ENCODE results near the gene ISCA2.

The ISCA2 gene

GRCh38 chr14:74483321-74483720, 10.2 kb upstream of the ISCA2 start:
- DNase-seq (ENCODE audit: low read depth) = peak; percentile 55

GRCh38 chr14:74486164-74486563, 7.4 kb upstream of the ISCA2 start:
- no peak for DNase-seq (ENCODE audit: low read depth)

- peak; percentile 74 for DNase-seq (ENCODE audit: low read depth)
These were observed 4.7 kb upstream of the ISCA2 start for GRCh38 chr14:74488786-74489397.

GRCh38 chr14:74490486-74490885, 3.1 kb upstream of the ISCA2 start:
- no peak for DNase-seq (ENCODE audit: low read depth)

GRCh38 chr14:74491956-74492775, 1.4 kb upstream of the ISCA2 start:
- DNase-seq (ENCODE audit: low read depth) = peak; percentile 59

GRCh38 chr14:74492776-74493342, 706 bp upstream of the ISCA2 start, which contains the start of gene NPC2:
Gene NPC2 (minus strand): TSS chr14:74493305. CDS start chr14:74493274, 31 bp downstream.
- no peak for DNase-seq (ENCODE audit: low read depth)

- DNase-seq (ENCODE audit: low read depth) = peak; percentile 35
These were observed 1.8 kb downstream of the ISCA2 start for GRCh38 chr14:74495356-74495755.

GRCh38 chr14:74500417-74501134, 7.0 kb downstream of the ISCA2 start:
- DNase-seq (ENCODE audit: low read depth) = no peak

- DNase-seq (ENCODE audit: low read depth) = peak; percentile 77
These were observed 7.6 kb downstream of the ISCA2 start for GRCh38 chr14:74501135-74501614.

- no peak for DNase-seq (ENCODE audit: low read depth)
These were observed 8.1 kb downstream of the ISCA2 start for GRCh38 chr14:74501691-74502090.

- DNase-seq (ENCODE audit: low read depth) = peak; percentile 50
These were observed 8.9 kb downstream of the ISCA2 start for GRCh38 chr14:74502236-74503019.

- no peak for DNase-seq (ENCODE audit: low read depth)
These were observed 9.8 kb downstream of the ISCA2 start for GRCh38 chr14:74503291-74503937.

- DNase-seq (ENCODE audit: low read depth) = no peak
These were observed 10.4 kb downstream of the ISCA2 start for GRCh38 chr14:74503938-74504335.

- no peak for DNase-seq (ENCODE audit: low read depth)
These were observed 10.8 kb downstream of the ISCA2 start for GRCh38 chr14:74504412-74504811.

- no peak for DNase-seq (ENCODE audit: low read depth)
These were observed 11.5 kb downstream of the ISCA2 start for GRCh38 chr14:74504874-74505720.

- DNase-seq (ENCODE audit: low read depth) = no peak
These were observed 12.3 kb downstream of the ISCA2 start for GRCh38 chr14:74505831-74506230.

GRCh38 chr14:74506411-74506851, 12.9 kb downstream of the ISCA2 start:
- no peak for DNase-seq (ENCODE audit: low read depth)

GRCh38 chr14:74507085-74507484, 13.5 kb downstream of the ISCA2 start:
- no peak for DNase-seq (ENCODE audit: low read depth)

- DNase-seq (ENCODE audit: low read depth) = no peak
These were observed 14.3 kb downstream of the ISCA2 start for GRCh38 chr14:74507840-74508239.

GRCh38 chr14:74508292-74508731, 14.7 kb downstream of the ISCA2 start:
- no peak for DNase-seq (ENCODE audit: low read depth)

Measured in iris pigment epithelial cell (primary cell).